Smooth muscle cell (in vitro differentiated cells): ENCODE measurements around the gene METTL1. TPM values are rescaled to one million over a fixed set of nuclear protein-coding genes. Genes with fewer than 3 reads are reported as not detected.

Experiments
- DNase-seq: peaks from one replicate; lab custom pipeline; 2025; ENCODE audit not compliant: unreplicated experiment; lab: John Stamatoyannopoulos, UW
- H2AFZ ChIP-seq: fragments of 200-600 bp; sonication (generic); 2 replicates; pipeline ENCODE4 v1.6.0; 2016; ENCODE audit warnings: antibody characterized with exemption, low read depth, mild to moderate bottlenecking
- H3F3A ChIP-seq: fragments of 200-600 bp; sonication (generic); 2 replicates; pipeline ENCODE4 v1.6.0; 2017; ENCODE audit warnings: antibody characterized with exemption, low read depth
- H3K27ac ChIP-seq: fragments of 200-600 bp; sonication (generic); 2 replicates; pipeline ENCODE4 v1.5.1; 2016; ENCODE audit warnings: low read depth, mild to moderate bottlenecking
- H3K27me3 ChIP-seq: fragments of 200-600 bp; sonication (generic); 2 replicates; pipeline ENCODE4 v1.6.1; 2016; ENCODE audit warnings: low read depth, mild to moderate bottlenecking
- H3K36me3 ChIP-seq: fragments of 200-600 bp; sonication (generic); 2 replicates; pipeline ENCODE4 v1.5.1; 2016; ENCODE audit warnings: low read depth
- H3K4me1 ChIP-seq: fragments of 200-600 bp; sonication (generic); 2 replicates; pipeline ENCODE4 v1.5.1; 2016; ENCODE audit warnings: low read depth
- H3K4me2 ChIP-seq: fragments of 200-600 bp; sonication (generic); 2 replicates; pipeline ENCODE4 v1.6.0; 2016; ENCODE audit warnings: mild to moderate bottlenecking
- H3K4me3 ChIP-seq: fragments of 200-600 bp; sonication (generic); 2 replicates; pipeline ENCODE4 v1.5.1; 2016; ENCODE audit warnings: mild to moderate bottlenecking
- H3K79me2 ChIP-seq: fragments of 200-600 bp; sonication (generic); 2 replicates; pipeline ENCODE4 v1.6.0; 2016; ENCODE audit warnings: low read depth, mild to moderate bottlenecking
- H3K9ac ChIP-seq: fragments of 200-600 bp; sonication (generic); 2 replicates; pipeline ENCODE4 v1.6.0; 2016; ENCODE audit warnings: low read depth
- H3K9me3 ChIP-seq: fragments of 200-600 bp; sonication (generic); replicated peaks from 2 replicates; pipeline ENCODE4 v1.5.1; 2016; ENCODE audit warnings: low read depth
- H4K20me1 ChIP-seq: fragments of 200-600 bp; sonication (generic); 2 replicates; pipeline ENCODE4 v1.6.0; 2016; ENCODE audit warnings: low read depth
- CTCF ChIP-seq: fragments of 200-600 bp; sonication (generic); IDR thresholded peaks from 2 replicates; pipeline ENCODE4 v1.5.1; 2017; ENCODE audit warnings: borderline replicate concordance, mild to moderate bottlenecking, antibody characterized with exemption; ENCODE audit not compliant: insufficient read depth, poor library complexity, severe bottlenecking
- WGBS: methylation state at CpG from one replicate; pipeline ENCODE4 v1.1.7; 2016; ENCODE audit warnings: low lambda C conversion rate; 5-methylcytosine and 5-hydroxymethylcytosine counted together
- polyA plus RNA-seq: library from polyadenylated mRNA; unstranded; fragments of >200 nt; fragmentation: Nextera tagmentation; extraction: Ambion mirVana; gene quantifications from 2 replicates; pipeline ENCODE4 v1.2.1, GENCODE V29; 2016
- total RNA-seq: library from RNA; depleted of rRNA; stranded (reverse); fragments of >200 nt; gene quantifications from 2 replicates; pipeline ENCODE4 v1.2.3, GENCODE V29; 2014

The METTL1 gene
- total and polyA plus RNA-seq, 2 experiments from 2014 or later: 4.1 to 20.3 TPM

DNA sequence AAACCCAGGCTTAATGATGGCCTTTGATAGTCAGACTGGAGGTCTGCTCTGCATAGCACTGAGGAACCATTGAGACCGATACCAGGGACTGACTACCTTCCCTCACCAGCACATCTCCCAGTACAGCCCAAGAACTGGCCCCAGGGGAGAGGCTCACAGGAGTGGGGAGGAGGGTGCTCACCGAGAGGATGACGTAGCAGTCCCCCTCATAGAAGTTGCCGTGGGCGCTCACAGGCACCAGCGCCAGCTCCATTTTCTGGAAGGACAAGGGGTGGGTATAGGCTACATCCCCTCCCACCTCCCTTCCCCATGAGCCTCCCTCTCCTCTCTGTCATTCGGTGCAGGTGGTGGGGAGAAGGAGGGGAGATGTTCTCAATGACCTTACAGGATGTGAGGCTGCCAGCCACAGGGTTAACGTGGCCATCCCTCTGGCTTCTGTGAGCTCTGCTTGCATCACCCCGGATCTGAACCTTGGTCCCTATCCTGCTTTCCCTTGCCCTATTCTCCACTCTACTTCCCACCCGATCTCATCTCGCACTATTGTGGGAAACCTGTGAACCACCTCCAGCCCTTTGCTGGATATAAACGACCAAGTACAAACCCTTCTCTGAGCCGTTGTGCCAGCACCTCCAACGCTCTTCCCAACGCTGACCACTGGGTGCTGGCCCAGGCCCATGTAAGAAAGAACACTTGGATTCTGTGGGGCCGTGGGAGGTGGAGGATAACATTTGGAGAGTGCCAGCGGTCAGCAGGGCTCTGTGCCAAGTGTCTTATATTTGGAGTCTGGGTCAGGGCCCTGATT, 42.3 kb upstream of the METTL1 start:
- Histone ChIP-seq H3K27ac (no peak overlapping the region), H3K4me1 (no peaks in the 10 kb centered on the region), H3K79me2 (no peaks in the 10 kb centered on the region), H3K9ac (no peak overlapping the region), H3K27me3 (no peaks in the 10 kb centered on the region), H3K4me3 (no peak overlapping the region), H3K4me2 (no peak overlapping the region), H3K9me3 (no peaks in the 10 kb centered on the region), H3K36me3 (no peaks in the 10 kb centered on the region), H4K20me1 (peaks cover 7% of the 10 kb centered on the region), H3F3A (peaks cover 7% of the 10 kb centered on the region), H2AFZ (no peak overlapping the region)
- no peak for TF ChIP-seq CTCF
- 90% methylated on average over 17 of the region's 17 CpGs for WGBS
- DNase-seq: no peak

DNA sequence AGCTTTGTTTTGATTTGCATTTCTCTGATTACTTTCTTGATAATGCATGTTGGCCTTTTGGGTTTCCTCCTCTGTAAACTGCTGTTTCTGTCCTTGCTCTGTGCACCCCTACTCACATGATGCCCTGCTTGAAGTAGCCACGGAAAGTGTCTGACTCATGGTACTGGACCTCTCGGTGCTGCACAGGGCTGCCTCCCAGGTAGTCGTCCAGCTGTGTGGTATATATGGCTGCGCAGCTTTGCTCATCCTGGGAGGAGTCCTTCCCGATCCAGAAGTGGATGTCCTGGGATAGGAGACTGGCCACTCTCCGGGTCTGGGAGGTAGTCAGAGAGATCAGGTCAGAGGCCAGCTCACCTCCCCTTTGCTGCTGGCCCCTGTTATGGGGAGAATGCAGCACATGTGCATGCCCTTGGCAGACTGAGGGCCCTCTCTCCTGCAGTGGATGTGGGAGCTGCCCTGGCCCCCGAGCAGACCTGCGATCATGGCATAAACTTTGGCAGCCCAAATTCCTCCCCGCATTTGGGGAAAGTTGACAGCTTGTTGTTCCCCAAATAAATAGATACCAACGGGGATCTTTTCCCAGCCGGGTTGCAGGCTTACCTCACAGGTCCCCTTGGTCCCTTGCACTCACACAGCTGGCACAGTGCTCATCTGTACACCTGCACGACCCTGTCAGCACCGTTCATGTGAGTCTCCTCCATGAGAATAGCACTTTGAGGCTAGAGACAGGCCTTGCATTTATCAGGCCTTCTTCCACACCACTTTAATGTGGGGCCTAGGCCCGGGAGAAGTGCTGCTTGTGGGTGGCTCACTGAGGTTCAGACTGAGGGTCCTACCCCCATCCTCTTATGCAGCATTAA, 41.4 kb upstream of the METTL1 start:
- Histone ChIP-seq H3K27me3 (no peaks in the 10 kb centered on the region), H3K4me2 (no peak overlapping the region), H3K4me1 (no peaks in the 10 kb centered on the region), H4K20me1 (no peaks in the 10 kb centered on the region), H3F3A (peaks cover 2% of the 10 kb centered on the region), H3K9ac (no peak overlapping the region), H3K9me3 (no peaks in the 10 kb centered on the region), H3K27ac (no peak overlapping the region), H3K36me3 (no peaks in the 10 kb centered on the region), H3K79me2 (no peaks in the 10 kb centered on the region), H2AFZ (no peak overlapping the region), H3K4me3 (no peak overlapping the region)
- DNase-seq: no peak
- WGBS: 91% methylated on average over 14 of the region's 14 CpGs
- TF ChIP-seq CTCF: no peak

GRCh38 chr12:57811028-57811755, 39.3 kb upstream of the METTL1 start:
- 94% methylated on average over 10 of the region's 10 CpGs for WGBS
- Histone ChIP-seq H3K27ac (no peak overlapping the region), H3K4me2 (no peak overlapping the region), H3K9ac (no peak overlapping the region), H2AFZ (no peak overlapping the region), H4K20me1 (no peaks in the 10 kb centered on the region), H3K27me3 (no peaks in the 10 kb centered on the region), H3K79me2 (no peaks in the 10 kb centered on the region), H3F3A (no peaks in the 10 kb centered on the region), H3K9me3 (no peaks in the 10 kb centered on the region), H3K4me1 (no peaks in the 10 kb centered on the region), H3K36me3 (no peaks in the 10 kb centered on the region), H3K4me3 (no peak overlapping the region)
- no peak for TF ChIP-seq CTCF
- DNase-seq: no peak
